ENCODE results near the gene RADIL.

RADIL gene

GRCh38 chr7:4850262-4850795, 33.2 kb downstream of the RADIL start:
- Histone ChIP-seq H3K9me3 (ENCODE audit: control insufficient read depth, insufficient read depth, low read length) (no peaks in the 10 kb centered on the region; the same call in none of the 2 replicates), H3K4me1 (ENCODE audit: insufficient read depth, low read length) (no peaks in the 10 kb centered on the region), H3K9ac (ENCODE audit: low read depth, low read length) (no peak overlapping the region), H3K36me3 (ENCODE audit: insufficient read depth, low read length) (no peaks in the 10 kb centered on the region)

GRCh38 chr7:4849390-4849789, 34.1 kb downstream of the RADIL start:
- Histone ChIP-seq H3K9ac (ENCODE audit: low read depth, low read length) (no peak overlapping the region), H3K9me3 (ENCODE audit: control insufficient read depth, insufficient read depth, low read length) (no peaks in the 10 kb centered on the region; the same call in none of the 2 replicates), H3K4me1 (ENCODE audit: insufficient read depth, low read length) (no peaks in the 10 kb centered on the region), H3K36me3 (ENCODE audit: insufficient read depth, low read length) (no peaks in the 10 kb centered on the region)

- Histone ChIP-seq H3K36me3 (ENCODE audit: insufficient read depth, low read length) (no peaks in the 10 kb centered on the region), H3K9me3 (ENCODE audit: control insufficient read depth, insufficient read depth, low read length) (no peaks in the 10 kb centered on the region; the same call in 1 of the 2 replicates), H3K9ac (ENCODE audit: low read depth, low read length) (peak overlapping the region; percentile 41; the same call in 1 of the 2 replicates)
Observed at GRCh38 chr7:4845740-4846142, 37.8 kb downstream of the RADIL start.

GRCh38 chr7:4842319-4843064, 41.0 kb downstream of the RADIL start:
- Histone ChIP-seq H3K36me3 (ENCODE audit: insufficient read depth, low read length) (no peaks in the 10 kb centered on the region), H3K4me1 (ENCODE audit: insufficient read depth, low read length) (no peaks in the 10 kb centered on the region), H3K9ac (ENCODE audit: low read depth, low read length) (no peak overlapping the region), H3K9me3 (ENCODE audit: control insufficient read depth, insufficient read depth, low read length) (no peaks in the 10 kb centered on the region)

More at GRCh38 chr7:4845740-4846142, 37.8 kb downstream of the RADIL start:
- H3K4me1 ChIP-seq (ENCODE audit: insufficient read depth, low read length): no peaks in the 10 kb centered on the region

GRCh38 chr7:4841836-4842235, 41.7 kb downstream of the RADIL start:
- H3K9me3 ChIP-seq (ENCODE audit: control insufficient read depth, insufficient read depth, low read length): no peaks in the 10 kb centered on the region
- H3K36me3 ChIP-seq (ENCODE audit: insufficient read depth, low read length): no peaks in the 10 kb centered on the region
- no peaks in the 10 kb centered on the region for H3K4me1 ChIP-seq (ENCODE audit: insufficient read depth, low read length)
- H3K9ac ChIP-seq (ENCODE audit: low read depth, low read length): no peak overlapping the region

GRCh38 chr7:4841007-4841784, 42.3 kb downstream of the RADIL start:
- Histone ChIP-seq H3K9me3 (ENCODE audit: control insufficient read depth, insufficient read depth, low read length) (no peaks in the 10 kb centered on the region), H3K4me1 (ENCODE audit: insufficient read depth, low read length) (no peaks in the 10 kb centered on the region), H3K36me3 (ENCODE audit: insufficient read depth, low read length) (no peaks in the 10 kb centered on the region), H3K9ac (ENCODE audit: low read depth, low read length) (no peak overlapping the region)

- Histone ChIP-seq H3K36me3 (ENCODE audit: insufficient read depth, low read length) (no peaks in the 10 kb centered on the region), H3K9me3 (ENCODE audit: control insufficient read depth, insufficient read depth, low read length) (no peaks in the 10 kb centered on the region), H3K9ac (ENCODE audit: low read depth, low read length) (no peak overlapping the region), H3K4me1 (ENCODE audit: insufficient read depth, low read length) (no peaks in the 10 kb centered on the region)
Observed at GRCh38 chr7:4840079-4840501, 43.4 kb downstream of the RADIL start.

GRCh38 chr7:4838626-4839334, 44.7 kb downstream of the RADIL start:
- Histone ChIP-seq H3K4me1 (ENCODE audit: insufficient read depth, low read length) (no peaks in the 10 kb centered on the region), H3K9ac (ENCODE audit: low read depth, low read length) (no peak overlapping the region), H3K36me3 (ENCODE audit: insufficient read depth, low read length) (no peaks in the 10 kb centered on the region), H3K9me3 (ENCODE audit: control insufficient read depth, insufficient read depth, low read length) (no peaks in the 10 kb centered on the region)

- H3K36me3 ChIP-seq (ENCODE audit: insufficient read depth, low read length): no peaks in the 10 kb centered on the region
- no peak overlapping the region for H3K9ac ChIP-seq (ENCODE audit: low read depth, low read length)
- no peaks in the 10 kb centered on the region for H3K4me1 ChIP-seq (ENCODE audit: insufficient read depth, low read length)
- H3K9me3 ChIP-seq (ENCODE audit: control insufficient read depth, insufficient read depth, low read length): no peaks in the 10 kb centered on the region
Observed at GRCh38 chr7:4837803-4838625, 45.5 kb downstream of the RADIL start.

GRCh38 chr7:4837041-4837802, 46.3 kb downstream of the RADIL start:
- no peaks in the 10 kb centered on the region for H3K9me3 ChIP-seq (ENCODE audit: control insufficient read depth, insufficient read depth, low read length)
- no peak overlapping the region for H3K9ac ChIP-seq (ENCODE audit: low read depth, low read length)
- no peaks in the 10 kb centered on the region for H3K4me1 ChIP-seq (ENCODE audit: insufficient read depth, low read length)
- H3K36me3 ChIP-seq (ENCODE audit: insufficient read depth, low read length): no peaks in the 10 kb centered on the region

- no peaks in the 10 kb centered on the region for H3K4me1 ChIP-seq (ENCODE audit: insufficient read depth, low read length)
- no peaks in the 10 kb centered on the region for H3K9me3 ChIP-seq (ENCODE audit: control insufficient read depth, insufficient read depth, low read length)
- no peak overlapping the region for H3K9ac ChIP-seq (ENCODE audit: low read depth, low read length)
- no peaks in the 10 kb centered on the region for H3K36me3 ChIP-seq (ENCODE audit: insufficient read depth, low read length)
Observed at GRCh38 chr7:4836206-4836661, 47.3 kb downstream of the RADIL start.

- no peak overlapping the region for H3K9ac ChIP-seq (ENCODE audit: low read depth, low read length)
- H3K4me1 ChIP-seq (ENCODE audit: insufficient read depth, low read length): no peaks in the 10 kb centered on the region
- H3K36me3 ChIP-seq (ENCODE audit: insufficient read depth, low read length): no peaks in the 10 kb centered on the region
- H3K9me3 ChIP-seq (ENCODE audit: control insufficient read depth, insufficient read depth, low read length): no peaks in the 10 kb centered on the region
Observed at GRCh38 chr7:4835398-4836205, 47.9 kb downstream of the RADIL start.
